Measurements from ENCODE around the gene UBE2E1. TPM values are rescaled to one million over a fixed set of nuclear protein-coding genes. Genes with fewer than 3 reads are reported as not detected.

Gene UBE2E1
- total RNA-seq, 4 donors from 2014 or later: 89.4 to 153 (median 121) TPM

GRCh38 chr3:23928524-23928923 is 122.8 kb downstream of the UBE2E1 start:
- no peak for ATAC-seq
- WGBS, 2 donors (ENCODE audit: low coverage in 1 of 2): 89 to 100% methylated on average over 4 to 5 of the region's 8 CpGs
- no peaks in the 10 kb centered on the region for H3K9me3 ChIP-seq
- H3K4me1 ChIP-seq: no peaks in the 10 kb centered on the region
- H3K27me3 ChIP-seq: no peaks in the 10 kb centered on the region
- H3K27ac ChIP-seq: no peak overlapping the region
- H3K36me3 ChIP-seq: no peaks in the 10 kb centered on the region
- TF ChIP-seq CTCF (IDR thresholded peaks at IDR 0.05) (no peak), POLR2A (IDR thresholded peaks at IDR 0.05) (no peak), EP300 (IDR thresholded peaks at IDR 0.05) (no peak), POLR2AphosphoS5 (IDR thresholded peaks at IDR 0.05) (no peak)
- H3K4me3 ChIP-seq: no peak overlapping the region

DNA sequence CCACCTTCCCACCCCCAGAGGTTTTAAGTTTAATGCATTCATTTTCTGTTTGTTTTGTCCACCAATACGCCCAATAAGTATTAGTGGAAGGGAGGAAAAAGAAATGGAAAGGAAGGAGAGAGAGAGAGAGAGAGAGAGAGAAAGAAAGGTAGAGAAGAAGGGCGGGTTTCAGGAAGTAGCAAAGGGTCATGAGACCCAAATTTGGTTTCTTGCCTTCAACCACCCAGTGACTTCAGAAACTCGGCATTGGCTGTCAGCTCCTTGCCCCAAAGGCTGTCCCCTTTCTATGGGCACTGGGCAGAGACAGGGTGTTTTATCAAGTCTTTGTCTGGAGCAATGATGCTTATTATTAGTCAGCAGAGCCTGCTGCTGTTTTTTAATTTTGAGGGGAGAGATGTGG is 125.8 kb downstream of the UBE2E1 start:
- Histone ChIP-seq H3K27me3 (no peaks in the 10 kb centered on the region), H3K4me1 (no peaks in the 10 kb centered on the region), H3K36me3 (no peaks in the 10 kb centered on the region), H3K27ac (no peak overlapping the region), H3K4me3 (no peak overlapping the region), H3K9me3 (no peaks in the 10 kb centered on the region)
- TF ChIP-seq POLR2AphosphoS5 (IDR thresholded peaks at IDR 0.05) (no peak), EP300 (IDR thresholded peaks at IDR 0.05) (no peak), POLR2A (IDR thresholded peaks at IDR 0.05) (no peak), CTCF (IDR thresholded peaks at IDR 0.05) (no peak)
- 61 to 84% methylated on average over 2 of the region's 3 CpGs for WGBS, 2 donors (ENCODE audit: low coverage in 1 of 2)
- ATAC-seq: no peak

- no peak overlapping the region for H3K27ac ChIP-seq
- no peaks in the 10 kb centered on the region for H3K36me3 ChIP-seq
- H3K4me1 ChIP-seq: no peaks in the 10 kb centered on the region
- H3K4me3 ChIP-seq: no peak overlapping the region
- no peaks in the 10 kb centered on the region for H3K9me3 ChIP-seq
- WGBS, 2 donors (ENCODE audit: low coverage in 1 of 2): 81% methylated on average over 2 of the region's 4 CpGs; no CpG with 5 or more reads in 1 of the 2 donors
- ATAC-seq: no peak
- H3K27me3 ChIP-seq: no peaks in the 10 kb centered on the region
- TF ChIP-seq POLR2A (IDR thresholded peaks at IDR 0.05): no peak
- TF ChIP-seq CTCF (IDR thresholded peaks at IDR 0.05): no peak
Observed at GRCh38 chr3:23932571-23932970, 126.8 kb downstream of the UBE2E1 start.

GRCh38 chr3:23934253-23934652 is 128.5 kb downstream of the UBE2E1 start:
- H3K9me3 ChIP-seq: no peaks in the 10 kb centered on the region
- no peaks in the 10 kb centered on the region for H3K27me3 ChIP-seq
- 58 to 94% methylated on average over 2 to 4 of the region's 4 CpGs for WGBS, 2 donors (ENCODE audit: low coverage in 1 of 2)
- no peaks in the 10 kb centered on the region for H3K4me1 ChIP-seq
- no peak overlapping the region for H3K4me3 ChIP-seq
- ATAC-seq: no peak
- no peaks in the 10 kb centered on the region for H3K36me3 ChIP-seq
- H3K27ac ChIP-seq: no peak overlapping the region
- TF ChIP-seq POLR2A (IDR thresholded peaks at IDR 0.05): no peak
- no peak for TF ChIP-seq EP300 (IDR thresholded peaks at IDR 0.05)
- no peak for TF ChIP-seq CTCF (IDR thresholded peaks at IDR 0.05)
- TF ChIP-seq POLR2AphosphoS5 (IDR thresholded peaks at IDR 0.05): no peak

GRCh38 chr3:23937296-23937695 is 131.5 kb downstream of the UBE2E1 start:
- ATAC-seq: no peak

More at GRCh38 chr3:23937296-23937695, 131.5 kb downstream of the UBE2E1 start:
- Histone ChIP-seq H3K9me3 (no peaks in the 10 kb centered on the region), H3K4me3 (no peak overlapping the region), H3K27me3 (no peaks in the 10 kb centered on the region), H3K4me1 (no peaks in the 10 kb centered on the region), H3K27ac (no peak overlapping the region), H3K36me3 (no peaks in the 10 kb centered on the region)
- TF ChIP-seq EP300 (IDR thresholded peaks at IDR 0.05) (no peak), POLR2AphosphoS5 (IDR thresholded peaks at IDR 0.05) (no peak), CTCF (IDR thresholded peaks at IDR 0.05) (no peak)
- 29 to 77% methylated on average over 1 of the region's 1 CpG for WGBS, 2 donors (ENCODE audit: low coverage in 1 of 2)

All from gastroesophageal sphincter (tissue), 4 donors.